ENCODE data around the gene STEAP3. TPM values are rescaled to one million over a fixed set of nuclear protein-coding genes. Genes with fewer than 3 reads are reported as not detected.

STEAP3 gene
- total and polyA plus RNA-seq, 2 donors (not counting 1 experiment from before 2014, with no cell fraction given): 1.1 to 1.6 TPM

- ChIA-PET CTCF (no interaction called here), POLR2A (no interaction called here)
- Histone ChIP-seq H3K27ac (ENCODE audit: low read length in 2 of 2) (no peak overlapping the region), H3K4me1 (ENCODE audit: control insufficient read depth in 2 of 2, insufficient read depth in 2 of 2, low read length in 2 of 2) (no peaks in the 10 kb centered on the region), H3K79me2 (ENCODE audit: control insufficient read depth, insufficient read depth, low read length) (no peaks in the 10 kb centered on the region), H2AFZ (ENCODE audit: insufficient read depth, low read depth, low read length, poor library complexity, severe bottlenecking) (no peak overlapping the region), H3K4me3 (ENCODE audit: control extremely low read depth in 1 of 5, extremely low read depth in 1 of 5, insufficient read depth in 1 of 5, low read depth in 2 of 5, low read length in 4 of 5) (no peak overlapping the region), H3K36me3 (replicated peaks in 1 of 2; ENCODE audit: control extremely low read depth in 1 of 2, control insufficient read depth in 1 of 2, extremely low read depth in 1 of 2, insufficient read depth in 2 of 2, low read length in 1 of 2) (peaks cover 0 to 2% of the 10 kb centered on the region in 2 experiments), H4K20me1 (ENCODE audit: control insufficient read depth, insufficient read depth, low read length, poor library complexity, severe bottlenecking) (no peaks in the 10 kb centered on the region), H3K9ac (ENCODE audit: low read length) (no peak overlapping the region), H3K4me2 (replicated peaks; ENCODE audit: low read depth, low read length, poor library complexity, severe bottlenecking) (no peak overlapping the region), H3K9me3 (ENCODE audit: control extremely low read depth in 1 of 3, control insufficient read depth in 2 of 3, insufficient read depth in 1 of 3, low read length in 2 of 3) (no peaks in the 10 kb centered on the region), H3K27me3 (replicated peaks in 1 of 4; ENCODE audit: control extremely low read depth in 1 of 4, control insufficient read depth in 3 of 4, insufficient read depth in 4 of 4, low read length in 3 of 4) (no peaks in the 10 kb centered on the region)
- H3K27me3 Mint-ChIP-seq: no peaks in the 10 kb centered on the region
- H3K27ac Mint-ChIP-seq: no peak overlapping the region
- DNase-seq (no peak), ATAC-seq (ENCODE audit: low read depth) (no peak)
- H3K4me1 Mint-ChIP-seq: no peaks in the 10 kb centered on the region
- no peak for TF ChIP-seq CTCF (IDR thresholded peaks at IDR 0.05)
- TF ChIP-seq EZH2 (IDR thresholded peaks at IDR 0.05; ENCODE audit: borderline replicate concordance, insufficient read depth, low read depth, low read length, poor library complexity, severe bottlenecking): no peak
- no peaks in the 10 kb centered on the region for H3K9me3 Mint-ChIP-seq (ENCODE audit: insufficient read depth)
- intact Hi-C loops (cut with micrococcal nuclease): no loop called here
- no peak overlapping the region for H3K4me3 Mint-ChIP-seq
- no CpG with 5 or more reads among the region's 2 CpGs for WGBS (ENCODE audit: insufficient coverage)
Observed at GRCh38 chr2:119304847-119305246, 81.2 kb downstream of the STEAP3 start.

GRCh38 chr2:119305497-119306195, 82.0 kb downstream of the STEAP3 start:
- no peak overlapping the region for H3K9ac ChIP-seq (ENCODE audit: low read length)
- no peaks in the 10 kb centered on the region for H3K27me3 Mint-ChIP-seq
- no peak overlapping the region for H3K27ac ChIP-seq (ENCODE audit: low read length in 2 of 2)
- H3K36me3 ChIP-seq (replicated peaks in 1 of 2; ENCODE audit: control extremely low read depth in 1 of 2, control insufficient read depth in 1 of 2, extremely low read depth in 1 of 2, insufficient read depth in 2 of 2, low read length in 1 of 2): peaks cover 0 to 2% of the 10 kb centered on the region in 2 experiments
- no peak overlapping the region for H3K4me3 ChIP-seq (ENCODE audit: control extremely low read depth in 1 of 5, extremely low read depth in 1 of 5, insufficient read depth in 1 of 5, low read depth in 2 of 5, low read length in 4 of 5)
- no peaks in the 10 kb centered on the region for H3K4me1 ChIP-seq (ENCODE audit: control insufficient read depth in 2 of 2, insufficient read depth in 2 of 2, low read length in 2 of 2)
- H3K9me3 ChIP-seq (ENCODE audit: control extremely low read depth in 1 of 3, control insufficient read depth in 2 of 3, insufficient read depth in 1 of 3, low read length in 2 of 3): no peaks in the 10 kb centered on the region
- no peak overlapping the region for H2AFZ ChIP-seq (ENCODE audit: insufficient read depth, low read depth, low read length, poor library complexity, severe bottlenecking)
- H3K4me1 Mint-ChIP-seq: no peaks in the 10 kb centered on the region
- no peak overlapping the region for H3K27ac Mint-ChIP-seq
- POLR2A ChIA-PET: no interaction called here
- H3K4me3 Mint-ChIP-seq: no peak overlapping the region
- H3K4me2 ChIP-seq (replicated peaks; ENCODE audit: low read depth, low read length, poor library complexity, severe bottlenecking): no peak overlapping the region
- ATAC-seq (ENCODE audit: low read depth) (no peak), DNase-seq (no peak)
- H3K79me2 ChIP-seq (ENCODE audit: control insufficient read depth, insufficient read depth, low read length): no peaks in the 10 kb centered on the region
- intact Hi-C loops (cut with micrococcal nuclease): no loop called here
- CTCF ChIA-PET: no interaction called here
- 92% methylated on average over 7 of the region's 12 CpGs for WGBS (ENCODE audit: insufficient coverage)
- TF ChIP-seq EZH2 (IDR thresholded peaks at IDR 0.05; ENCODE audit: borderline replicate concordance, insufficient read depth, low read depth, low read length, poor library complexity, severe bottlenecking) (no peak), CTCF (IDR thresholded peaks at IDR 0.05) (no peak)
- H4K20me1 ChIP-seq (ENCODE audit: control insufficient read depth, insufficient read depth, low read length, poor library complexity, severe bottlenecking): no peaks in the 10 kb centered on the region
- no peaks in the 10 kb centered on the region for H3K9me3 Mint-ChIP-seq (ENCODE audit: insufficient read depth)
- no peaks in the 10 kb centered on the region for H3K27me3 ChIP-seq (replicated peaks in 1 of 4; ENCODE audit: control extremely low read depth in 1 of 4, control insufficient read depth in 3 of 4, insufficient read depth in 4 of 4, low read length in 3 of 4)

Measured in B cell (primary cell).